HEK293 (cell line): ENCODE measurements around the gene BCL11A.

Experiments used
- KLF1 ChIP-seq: fragments of 450-650 bp; formaldehyde crosslinking; IDR thresholded peaks from 2 replicates; pipeline ENCODE4 v1.5.1; 2016; ENCODE audit warnings: missing biosample characterization, missing genetic modification characterization
- KLF10 ChIP-seq: fragments of 450-650 bp; IDR thresholded peaks from 2 replicates; pipeline ENCODE4 v1.5.1; 2018; ENCODE audit warnings: missing biosample characterization, mild to moderate bottlenecking, missing genetic modification characterization
- TCF7L2 ChIP-seq: IDR thresholded peaks from 2 replicates; pipeline ENCODE4 v1.6.1; 2011; ENCODE audit warnings: low read depth, mild to moderate bottlenecking, inconsistent platforms, low read length, moderate library complexity, borderline replicate concordance
- ZBTB17 ChIP-seq: fragments of 450-650 bp; formaldehyde crosslinking; IDR thresholded peaks from 2 replicates; pipeline ENCODE4 v1.5.1; 2016; ENCODE audit warnings: missing biosample characterization, missing genetic modification characterization
- ZNF2 ChIP-seq: fragments of 450-650 bp; formaldehyde crosslinking; IDR thresholded peaks from 2 replicates; pipeline ENCODE4 v1.5.1; 2016; ENCODE audit warnings: missing biosample characterization, missing genetic modification characterization
- ZNF24 ChIP-seq: fragments of 450-650 bp; formaldehyde crosslinking; IDR thresholded peaks from 2 replicates; pipeline ENCODE4 v1.5.1; 2016; ENCODE audit warnings: missing biosample characterization, missing genetic modification characterization
- ZNF324 ChIP-seq: fragments of 450-650 bp; formaldehyde crosslinking; IDR thresholded peaks from 2 replicates; pipeline ENCODE4 v1.5.1; 2016; ENCODE audit warnings: missing biosample characterization, missing genetic modification characterization
- ZNF501 ChIP-seq: fragments of 450-650 bp; formaldehyde crosslinking; IDR thresholded peaks from 2 replicates; pipeline ENCODE4 v1.5.1; 2016; ENCODE audit warnings: missing biosample characterization, missing genetic modification characterization
- ZNF521 ChIP-seq: fragments of 450-650 bp; formaldehyde crosslinking; IDR thresholded peaks from 2 replicates; pipeline ENCODE4 v1.5.1; 2017; ENCODE audit warnings: missing biosample characterization, mild to moderate bottlenecking, missing genetic modification characterization
- ZNF621 ChIP-seq: fragments of 450-650 bp; formaldehyde crosslinking; IDR thresholded peaks from 2 replicates; pipeline ENCODE4 v1.5.1; 2017; ENCODE audit warnings: missing biosample characterization, missing genetic modification characterization
- ZNF670 ChIP-seq: fragments of 450-650 bp; formaldehyde crosslinking; IDR thresholded peaks from 2 replicates; pipeline ENCODE4 v1.5.1; 2016; ENCODE audit warnings: missing biosample characterization, missing genetic modification characterization, low read depth
- ZNF791 ChIP-seq: fragments of 450-650 bp; formaldehyde crosslinking; IDR thresholded peaks from 2 replicates; pipeline ENCODE4 v1.5.1; 2016; ENCODE audit warnings: missing biosample characterization, missing genetic modification characterization
- TF ChIP-seq, protein P1 (sequence below): fragments of 450-650 bp; formaldehyde crosslinking; conservative IDR thresholded peaks from 2 replicates; pipeline ENCODE4 v1.5.1; 2016; ENCODE audit warnings: low read depth, missing biosample characterization, missing genetic modification characterization
- TF ChIP-seq, protein P2 (sequence below): fragments of 450-650 bp; formaldehyde crosslinking; IDR thresholded peaks from 2 replicates; pipeline ENCODE4 v1.5.1; 2016; ENCODE audit warnings: missing biosample characterization, missing genetic modification characterization
- TF ChIP-seq, protein P3 (sequence below): fragments of 450-650 bp; formaldehyde crosslinking; IDR thresholded peaks from 2 replicates; pipeline ENCODE4 v1.5.1; 2016; ENCODE audit warnings: missing biosample characterization, missing genetic modification characterization
- TF ChIP-seq, protein P4 (sequence below): fragments of 450-650 bp; formaldehyde crosslinking; IDR thresholded peaks from 2 replicates; pipeline ENCODE4 v1.5.1; 2017; ENCODE audit warnings: missing biosample characterization, missing genetic modification characterization
- TF ChIP-seq, protein P5 (sequence below): fragments of 450-650 bp; formaldehyde crosslinking; IDR thresholded peaks from 2 replicates; pipeline ENCODE4 v1.5.1; 2016; ENCODE audit warnings: missing biosample characterization, missing genetic modification characterization
- TF ChIP-seq, protein P6 (sequence below): fragments of 450-650 bp; formaldehyde crosslinking; conservative IDR thresholded peaks from 2 replicates; pipeline ENCODE4 v1.5.1; 2016; ENCODE audit warnings: low read depth, missing biosample characterization, missing genetic modification characterization
- TF ChIP-seq, protein P7 (sequence below): sonication (generic); formaldehyde crosslinking; IDR thresholded peaks from 2 replicates; pipeline ENCODE4 v1.8.1; 2022; ENCODE audit warnings: mild to moderate bottlenecking, moderate library complexity, missing genetic modification reagents

The BCL11A gene

GRCh38 chr2:60555066-60555782 lies 1.8 kb upstream of the BCL11A start (continued):
- TF ChIP-seq, protein P1, sequence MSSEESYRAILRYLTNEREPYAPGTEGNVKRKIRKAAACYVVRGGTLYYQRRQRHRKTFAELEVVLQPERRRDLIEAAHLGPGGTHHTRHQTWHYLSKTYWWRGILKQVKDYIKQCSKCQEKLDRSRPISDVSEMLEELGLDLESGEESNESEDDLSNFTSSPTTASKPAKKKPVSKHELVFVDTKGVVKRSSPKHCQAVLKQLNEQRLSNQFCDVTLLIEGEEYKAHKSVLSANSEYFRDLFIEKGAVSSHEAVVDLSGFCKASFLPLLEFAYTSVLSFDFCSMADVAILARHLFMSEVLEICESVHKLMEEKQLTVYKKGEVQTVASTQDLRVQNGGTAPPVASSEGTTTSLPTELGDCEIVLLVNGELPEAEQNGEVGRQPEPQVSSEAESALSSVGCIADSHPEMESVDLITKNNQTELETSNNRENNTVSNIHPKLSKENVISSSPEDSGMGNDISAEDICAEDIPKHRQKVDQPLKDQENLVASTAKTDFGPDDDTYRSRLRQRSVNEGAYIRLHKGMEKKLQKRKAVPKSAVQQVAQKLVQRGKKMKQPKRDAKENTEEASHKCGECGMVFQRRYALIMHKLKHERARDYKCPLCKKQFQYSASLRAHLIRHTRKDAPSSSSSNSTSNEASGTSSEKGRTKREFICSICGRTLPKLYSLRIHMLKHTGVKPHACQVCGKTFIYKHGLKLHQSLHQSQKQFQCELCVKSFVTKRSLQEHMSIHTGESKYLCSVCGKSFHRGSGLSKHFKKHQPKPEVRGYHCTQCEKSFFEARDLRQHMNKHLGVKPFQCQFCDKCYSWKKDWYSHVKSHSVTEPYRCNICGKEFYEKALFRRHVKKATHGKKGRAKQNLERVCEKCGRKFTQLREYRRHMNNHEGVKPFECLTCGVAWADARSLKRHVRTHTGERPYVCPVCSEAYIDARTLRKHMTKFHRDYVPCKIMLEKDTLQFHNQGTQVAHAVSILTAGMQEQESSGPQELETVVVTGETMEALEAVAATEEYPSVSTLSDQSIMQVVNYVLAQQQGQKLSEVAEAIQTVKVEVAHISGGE (tag by site-specific recombination): 0 out of 2 replicates have a peak, but pooled peaks have one; percentile 25
- TF ChIP-seq, protein P2, sequence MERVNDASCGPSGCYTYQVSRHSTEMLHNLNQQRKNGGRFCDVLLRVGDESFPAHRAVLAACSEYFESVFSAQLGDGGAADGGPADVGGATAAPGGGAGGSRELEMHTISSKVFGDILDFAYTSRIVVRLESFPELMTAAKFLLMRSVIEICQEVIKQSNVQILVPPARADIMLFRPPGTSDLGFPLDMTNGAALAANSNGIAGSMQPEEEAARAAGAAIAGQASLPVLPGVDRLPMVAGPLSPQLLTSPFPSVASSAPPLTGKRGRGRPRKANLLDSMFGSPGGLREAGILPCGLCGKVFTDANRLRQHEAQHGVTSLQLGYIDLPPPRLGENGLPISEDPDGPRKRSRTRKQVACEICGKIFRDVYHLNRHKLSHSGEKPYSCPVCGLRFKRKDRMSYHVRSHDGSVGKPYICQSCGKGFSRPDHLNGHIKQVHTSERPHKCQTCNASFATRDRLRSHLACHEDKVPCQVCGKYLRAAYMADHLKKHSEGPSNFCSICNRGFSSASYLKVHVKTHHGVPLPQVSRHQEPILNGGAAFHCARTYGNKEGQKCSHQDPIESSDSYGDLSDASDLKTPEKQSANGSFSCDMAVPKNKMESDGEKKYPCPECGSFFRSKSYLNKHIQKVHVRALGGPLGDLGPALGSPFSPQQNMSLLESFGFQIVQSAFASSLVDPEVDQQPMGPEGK: peak; percentile 42
- no peak for TF ChIP-seq ZNF791 (tag by site-specific recombination)
- TF ChIP-seq, protein P3, sequence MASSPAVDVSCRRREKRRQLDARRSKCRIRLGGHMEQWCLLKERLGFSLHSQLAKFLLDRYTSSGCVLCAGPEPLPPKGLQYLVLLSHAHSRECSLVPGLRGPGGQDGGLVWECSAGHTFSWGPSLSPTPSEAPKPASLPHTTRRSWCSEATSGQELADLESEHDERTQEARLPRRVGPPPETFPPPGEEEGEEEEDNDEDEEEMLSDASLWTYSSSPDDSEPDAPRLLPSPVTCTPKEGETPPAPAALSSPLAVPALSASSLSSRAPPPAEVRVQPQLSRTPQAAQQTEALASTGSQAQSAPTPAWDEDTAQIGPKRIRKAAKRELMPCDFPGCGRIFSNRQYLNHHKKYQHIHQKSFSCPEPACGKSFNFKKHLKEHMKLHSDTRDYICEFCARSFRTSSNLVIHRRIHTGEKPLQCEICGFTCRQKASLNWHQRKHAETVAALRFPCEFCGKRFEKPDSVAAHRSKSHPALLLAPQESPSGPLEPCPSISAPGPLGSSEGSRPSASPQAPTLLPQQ: peak; percentile 47; the same call in 1 of the 2 replicates
- TF ChIP-seq, protein P4, sequence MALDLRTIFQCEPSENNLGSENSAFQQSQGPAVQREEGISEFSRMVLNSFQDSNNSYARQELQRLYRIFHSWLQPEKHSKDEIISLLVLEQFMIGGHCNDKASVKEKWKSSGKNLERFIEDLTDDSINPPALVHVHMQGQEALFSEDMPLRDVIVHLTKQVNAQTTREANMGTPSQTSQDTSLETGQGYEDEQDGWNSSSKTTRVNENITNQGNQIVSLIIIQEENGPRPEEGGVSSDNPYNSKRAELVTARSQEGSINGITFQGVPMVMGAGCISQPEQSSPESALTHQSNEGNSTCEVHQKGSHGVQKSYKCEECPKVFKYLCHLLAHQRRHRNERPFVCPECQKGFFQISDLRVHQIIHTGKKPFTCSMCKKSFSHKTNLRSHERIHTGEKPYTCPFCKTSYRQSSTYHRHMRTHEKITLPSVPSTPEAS: peak; percentile 94
- TF ChIP-seq ZNF2 (tag by site-specific recombination): no peak
- peak; percentile 51; the same call in 1 of the 2 replicates for TF ChIP-seq ZNF501
- no peak for TF ChIP-seq ZNF670
- TF ChIP-seq, protein P5, sequence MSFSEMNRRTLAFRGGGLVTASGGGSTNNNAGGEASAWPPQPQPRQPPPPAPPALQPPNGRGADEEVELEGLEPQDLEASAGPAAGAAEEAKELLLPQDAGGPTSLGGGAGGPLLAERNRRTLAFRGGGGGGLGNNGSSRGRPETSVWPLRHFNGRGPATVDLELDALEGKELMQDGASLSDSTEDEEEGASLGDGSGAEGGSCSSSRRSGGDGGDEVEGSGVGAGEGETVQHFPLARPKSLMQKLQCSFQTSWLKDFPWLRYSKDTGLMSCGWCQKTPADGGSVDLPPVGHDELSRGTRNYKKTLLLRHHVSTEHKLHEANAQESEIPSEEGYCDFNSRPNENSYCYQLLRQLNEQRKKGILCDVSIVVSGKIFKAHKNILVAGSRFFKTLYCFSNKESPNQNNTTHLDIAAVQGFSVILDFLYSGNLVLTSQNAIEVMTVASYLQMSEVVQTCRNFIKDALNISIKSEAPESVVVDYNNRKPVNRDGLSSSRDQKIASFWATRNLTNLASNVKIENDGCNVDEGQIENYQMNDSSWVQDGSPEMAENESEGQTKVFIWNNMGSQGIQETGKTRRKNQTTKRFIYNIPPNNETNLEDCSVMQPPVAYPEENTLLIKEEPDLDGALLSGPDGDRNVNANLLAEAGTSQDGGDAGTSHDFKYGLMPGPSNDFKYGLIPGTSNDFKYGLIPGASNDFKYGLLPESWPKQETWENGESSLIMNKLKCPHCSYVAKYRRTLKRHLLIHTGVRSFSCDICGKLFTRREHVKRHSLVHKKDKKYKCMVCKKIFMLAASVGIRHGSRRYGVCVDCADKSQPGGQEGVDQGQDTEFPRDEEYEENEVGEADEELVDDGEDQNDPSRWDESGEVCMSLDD (tag by site-specific recombination): no peak
- TF ChIP-seq, protein P6, sequence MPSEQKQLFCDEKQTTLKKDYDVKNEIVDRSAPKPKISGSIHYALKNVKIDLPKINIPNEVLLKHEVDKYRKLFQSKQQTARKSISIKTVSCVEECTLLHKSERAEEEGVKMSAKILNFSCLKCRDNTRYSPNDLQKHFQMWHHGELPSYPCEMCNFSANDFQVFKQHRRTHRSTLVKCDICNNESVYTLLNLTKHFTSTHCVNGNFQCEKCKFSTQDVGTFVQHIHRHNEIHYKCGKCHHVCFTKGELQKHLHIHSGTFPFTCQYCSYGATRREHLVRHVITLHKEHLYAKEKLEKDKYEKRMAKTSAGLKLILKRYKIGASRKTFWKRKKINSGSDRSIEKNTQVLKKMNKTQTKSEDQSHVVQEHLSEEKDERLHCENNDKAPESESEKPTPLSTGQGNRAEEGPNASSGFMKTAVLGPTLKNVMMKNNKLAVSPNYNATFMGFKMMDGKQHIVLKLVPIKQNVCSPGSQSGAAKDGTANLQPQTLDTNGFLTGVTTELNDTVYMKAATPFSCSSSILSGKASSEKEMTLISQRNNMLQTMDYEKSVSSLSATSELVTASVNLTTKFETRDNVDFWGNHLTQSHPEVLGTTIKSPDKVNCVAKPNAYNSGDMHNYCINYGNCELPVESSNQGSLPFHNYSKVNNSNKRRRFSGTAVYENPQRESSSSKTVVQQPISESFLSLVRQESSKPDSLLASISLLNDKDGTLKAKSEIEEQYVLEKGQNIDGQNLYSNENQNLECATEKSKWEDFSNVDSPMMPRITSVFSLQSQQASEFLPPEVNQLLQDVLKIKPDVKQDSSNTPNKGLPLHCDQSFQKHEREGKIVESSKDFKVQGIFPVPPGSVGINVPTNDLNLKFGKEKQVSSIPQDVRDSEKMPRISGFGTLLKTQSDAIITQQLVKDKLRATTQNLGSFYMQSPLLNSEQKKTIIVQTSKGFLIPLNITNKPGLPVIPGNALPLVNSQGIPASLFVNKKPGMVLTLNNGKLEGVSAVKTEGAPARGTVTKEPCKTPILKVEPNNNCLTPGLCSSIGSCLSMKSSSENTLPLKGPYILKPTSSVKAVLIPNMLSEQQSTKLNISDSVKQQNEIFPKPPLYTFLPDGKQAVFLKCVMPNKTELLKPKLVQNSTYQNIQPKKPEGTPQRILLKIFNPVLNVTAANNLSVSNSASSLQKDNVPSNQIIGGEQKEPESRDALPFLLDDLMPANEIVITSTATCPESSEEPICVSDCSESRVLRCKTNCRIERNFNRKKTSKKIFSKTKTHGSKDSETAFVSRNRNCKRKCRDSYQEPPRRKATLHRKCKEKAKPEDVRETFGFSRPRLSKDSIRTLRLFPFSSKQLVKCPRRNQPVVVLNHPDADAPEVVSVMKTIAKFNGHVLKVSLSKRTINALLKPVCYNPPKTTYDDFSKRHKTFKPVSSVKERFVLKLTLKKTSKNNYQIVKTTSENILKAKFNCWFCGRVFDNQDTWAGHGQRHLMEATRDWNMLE (tag by site-specific recombination): no peak
- no peak; the same call in 1 of the 2 replicates for TF ChIP-seq ZNF24 (tag by site-specific recombination)
- no peak for TF ChIP-seq ZNF521
- TF ChIP-seq TCF7L2: 0 out of 2 replicates have a peak, but pooled peaks have one; percentile 36
- TF ChIP-seq KLF10 (tag by site-specific recombination): no peak; the same call in 1 of the 2 replicates
- TF ChIP-seq ZNF621: no peak
- TF ChIP-seq KLF1: no peak
- no peak for TF ChIP-seq ZNF324 (tag by site-specific recombination)
- peak; percentile 87 for TF ChIP-seq ZBTB17
- TF ChIP-seq, protein P7, sequence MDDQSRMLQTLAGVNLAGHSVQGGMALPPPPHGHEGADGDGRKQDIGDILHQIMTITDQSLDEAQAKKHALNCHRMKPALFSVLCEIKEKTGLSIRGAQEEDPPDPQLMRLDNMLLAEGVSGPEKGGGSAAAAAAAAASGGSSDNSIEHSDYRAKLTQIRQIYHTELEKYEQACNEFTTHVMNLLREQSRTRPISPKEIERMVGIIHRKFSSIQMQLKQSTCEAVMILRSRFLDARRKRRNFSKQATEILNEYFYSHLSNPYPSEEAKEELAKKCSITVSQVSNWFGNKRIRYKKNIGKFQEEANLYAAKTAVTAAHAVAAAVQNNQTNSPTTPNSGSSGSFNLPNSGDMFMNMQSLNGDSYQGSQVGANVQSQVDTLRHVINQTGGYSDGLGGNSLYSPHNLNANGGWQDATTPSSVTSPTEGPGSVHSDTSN: no peak
